Keratinocyte (primary cell): ENCODE measurements around the gene SSBP4.

Experiments
- EZH2 ChIP-seq: IDR thresholded peaks from one replicate; pipeline ENCODE4 v1.6.1; 2012; ENCODE audit warnings: inconsistent platforms, mild to moderate bottlenecking, low read length, moderate library complexity
- TF ChIP-seq, protein P1 (sequence below), 3 experiments: IDR thresholded peaks in 1 of 3; conservative IDR thresholded peaks in 1 of 3; optimal IDR thresholded peaks in 1 of 3; 2 replicates in 2 of 3; 3 replicates in 1 of 3; pipeline versions ENCODE3 to v1.5.1; 2011; ENCODE audit warnings: low read length in 3 of 3, mild to moderate bottlenecking in 3 of 3, moderate library complexity in 2 of 3, control low read depth in 1 of 3, inconsistent platforms in 1 of 3; ENCODE audit not compliant: insufficient read depth in 2 of 3; ENCODE audit errors: extremely low read depth in 1 of 3

DNA sequence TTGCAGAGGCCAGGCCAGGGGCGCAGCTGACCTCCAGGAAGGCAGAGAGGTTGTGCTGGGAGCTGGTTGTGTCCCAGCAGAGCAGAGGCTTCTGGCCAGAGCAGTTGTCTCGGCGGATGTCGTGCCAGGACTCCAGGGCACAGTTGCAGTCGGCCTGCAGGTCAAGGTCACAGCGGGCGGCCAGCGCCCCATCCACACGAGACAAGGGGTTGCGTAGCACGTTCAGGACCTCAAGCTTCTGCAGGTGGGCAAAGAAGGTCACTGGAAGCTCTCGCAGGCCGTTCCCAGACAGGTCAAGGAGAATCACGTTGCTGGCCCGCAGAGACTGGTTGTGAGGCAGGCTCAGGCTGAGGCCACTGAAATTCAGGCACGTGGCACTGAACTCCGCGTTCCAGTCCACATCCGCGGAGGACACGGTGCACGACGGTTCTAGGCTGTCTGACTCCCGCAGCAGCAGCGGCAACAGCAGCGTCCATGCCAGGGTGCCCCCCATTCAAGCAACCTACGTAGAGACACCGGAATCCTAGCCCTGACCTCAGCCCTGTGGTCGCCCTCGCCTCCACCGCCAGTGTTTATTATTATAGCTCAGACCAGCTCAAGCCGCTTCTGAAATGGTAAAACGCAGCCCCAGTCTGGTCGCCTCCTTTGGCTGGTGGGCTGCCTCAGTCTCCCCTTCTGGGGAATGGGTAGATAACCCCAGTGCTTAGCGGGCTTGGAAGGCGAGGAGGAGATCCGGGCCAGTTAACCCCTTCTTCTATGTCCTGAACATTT is 22.5 kb upstream of the SSBP4 start:
- TF ChIP-seq, protein P1, sequence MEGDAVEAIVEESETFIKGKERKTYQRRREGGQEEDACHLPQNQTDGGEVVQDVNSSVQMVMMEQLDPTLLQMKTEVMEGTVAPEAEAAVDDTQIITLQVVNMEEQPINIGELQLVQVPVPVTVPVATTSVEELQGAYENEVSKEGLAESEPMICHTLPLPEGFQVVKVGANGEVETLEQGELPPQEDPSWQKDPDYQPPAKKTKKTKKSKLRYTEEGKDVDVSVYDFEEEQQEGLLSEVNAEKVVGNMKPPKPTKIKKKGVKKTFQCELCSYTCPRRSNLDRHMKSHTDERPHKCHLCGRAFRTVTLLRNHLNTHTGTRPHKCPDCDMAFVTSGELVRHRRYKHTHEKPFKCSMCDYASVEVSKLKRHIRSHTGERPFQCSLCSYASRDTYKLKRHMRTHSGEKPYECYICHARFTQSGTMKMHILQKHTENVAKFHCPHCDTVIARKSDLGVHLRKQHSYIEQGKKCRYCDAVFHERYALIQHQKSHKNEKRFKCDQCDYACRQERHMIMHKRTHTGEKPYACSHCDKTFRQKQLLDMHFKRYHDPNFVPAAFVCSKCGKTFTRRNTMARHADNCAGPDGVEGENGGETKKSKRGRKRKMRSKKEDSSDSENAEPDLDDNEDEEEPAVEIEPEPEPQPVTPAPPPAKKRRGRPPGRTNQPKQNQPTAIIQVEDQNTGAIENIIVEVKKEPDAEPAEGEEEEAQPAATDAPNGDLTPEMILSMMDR (optimal IDR thresholded peaks at IDR 0.05 in 1 of 3, IDR thresholded peaks at IDR 0.05 in 1 of 3, conservative IDR thresholded peaks at IDR 0.05 in 1 of 3; ENCODE audit: extremely low read depth in 1 of 3, insufficient read depth in 2 of 3, low read length in 3 of 3), result no peak
- TF ChIP-seq EZH2, result no peak
